ENCODE data around the gene CCNI2. TPM values are rescaled to one million over a fixed set of nuclear protein-coding genes. Genes with fewer than 3 reads are reported as not detected.

CCNI2 gene
- total and polyA plus RNA-seq, 9 of the 15 experiments (the other 6 are each of a cell fraction or from before 2014, with no cell fraction given), result 0.05 to 1.7 (median 0.81) TPM; not detected in 5

DNA sequence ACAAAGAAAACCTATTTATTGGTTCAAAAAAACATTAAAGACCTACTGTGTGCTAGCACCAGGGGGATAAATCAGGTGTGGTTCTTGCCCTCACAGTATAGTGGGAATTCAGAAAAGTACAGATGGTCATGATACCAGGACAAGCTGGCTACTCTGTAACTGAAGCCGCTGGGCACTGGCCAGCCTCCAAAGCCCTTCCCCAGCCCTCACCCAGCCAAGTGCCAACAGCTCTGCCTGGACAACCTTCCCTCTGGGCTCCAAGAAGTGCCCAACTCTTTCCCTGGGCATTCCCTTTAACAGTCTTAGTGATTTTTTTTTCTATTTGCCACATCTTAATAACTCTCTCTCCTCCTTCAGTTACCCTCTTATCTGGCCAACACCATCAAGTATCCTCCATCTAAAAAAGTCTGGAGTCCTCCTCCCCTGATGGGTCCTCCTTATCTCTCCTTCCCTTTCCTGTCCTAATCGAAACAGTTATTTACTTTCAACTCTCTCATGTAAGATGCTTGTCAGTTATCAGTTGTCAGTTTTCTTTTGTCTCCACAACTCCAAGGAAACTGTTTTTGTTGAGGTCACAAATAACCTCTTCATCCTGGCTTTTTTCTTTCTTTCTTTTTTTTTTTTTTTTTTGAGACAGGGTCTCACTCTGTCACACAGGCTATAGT is 43.1 kb downstream of the CCNI2 start (continued):
- TF ChIP-seq, protein P1, sequence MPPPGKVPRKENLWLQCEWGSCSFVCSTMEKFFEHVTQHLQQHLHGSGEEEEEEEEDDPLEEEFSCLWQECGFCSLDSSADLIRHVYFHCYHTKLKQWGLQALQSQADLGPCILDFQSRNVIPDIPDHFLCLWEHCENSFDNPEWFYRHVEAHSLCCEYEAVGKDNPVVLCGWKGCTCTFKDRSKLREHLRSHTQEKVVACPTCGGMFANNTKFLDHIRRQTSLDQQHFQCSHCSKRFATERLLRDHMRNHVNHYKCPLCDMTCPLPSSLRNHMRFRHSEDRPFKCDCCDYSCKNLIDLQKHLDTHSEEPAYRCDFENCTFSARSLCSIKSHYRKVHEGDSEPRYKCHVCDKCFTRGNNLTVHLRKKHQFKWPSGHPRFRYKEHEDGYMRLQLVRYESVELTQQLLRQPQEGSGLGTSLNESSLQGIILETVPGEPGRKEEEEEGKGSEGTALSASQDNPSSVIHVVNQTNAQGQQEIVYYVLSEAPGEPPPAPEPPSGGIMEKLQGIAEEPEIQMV (tag; conservative IDR thresholded peaks at IDR 0.05; ENCODE audit: low read depth), result no peak
- no peak for TF ChIP-seq KAT8 (IDR thresholded peaks at IDR 0.05; ENCODE audit: low read depth)
- TF ChIP-seq, protein P2, sequence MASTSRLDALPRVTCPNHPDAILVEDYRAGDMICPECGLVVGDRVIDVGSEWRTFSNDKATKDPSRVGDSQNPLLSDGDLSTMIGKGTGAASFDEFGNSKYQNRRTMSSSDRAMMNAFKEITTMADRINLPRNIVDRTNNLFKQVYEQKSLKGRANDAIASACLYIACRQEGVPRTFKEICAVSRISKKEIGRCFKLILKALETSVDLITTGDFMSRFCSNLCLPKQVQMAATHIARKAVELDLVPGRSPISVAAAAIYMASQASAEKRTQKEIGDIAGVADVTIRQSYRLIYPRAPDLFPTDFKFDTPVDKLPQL (IDR thresholded peaks at IDR 0.05; ENCODE audit: extremely low read depth, insufficient read length), result no peak
- no peak; the same call in none of the 2 replicates for TF ChIP-seq NCOR1 (IDR thresholded peaks at IDR 0.05)
- TF ChIP-seq, protein P3, sequence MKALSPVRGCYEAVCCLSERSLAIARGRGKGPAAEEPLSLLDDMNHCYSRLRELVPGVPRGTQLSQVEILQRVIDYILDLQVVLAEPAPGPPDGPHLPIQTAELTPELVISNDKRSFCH (CRISPR knock-in tag; IDR thresholded peaks at IDR 0.05), result no peak
- TF ChIP-seq, protein P3 (tag; IDR thresholded peaks at IDR 0.05), result no peak
- no peak for TF ChIP-seq ZNF75A (CRISPR knock-in tag; IDR thresholded peaks at IDR 0.05)
- TF ChIP-seq RBM17 (IDR thresholded peaks at IDR 0.05; ENCODE audit: borderline replicate concordance, low read depth, low read length), result no peak
- TF ChIP-seq, protein P4, sequence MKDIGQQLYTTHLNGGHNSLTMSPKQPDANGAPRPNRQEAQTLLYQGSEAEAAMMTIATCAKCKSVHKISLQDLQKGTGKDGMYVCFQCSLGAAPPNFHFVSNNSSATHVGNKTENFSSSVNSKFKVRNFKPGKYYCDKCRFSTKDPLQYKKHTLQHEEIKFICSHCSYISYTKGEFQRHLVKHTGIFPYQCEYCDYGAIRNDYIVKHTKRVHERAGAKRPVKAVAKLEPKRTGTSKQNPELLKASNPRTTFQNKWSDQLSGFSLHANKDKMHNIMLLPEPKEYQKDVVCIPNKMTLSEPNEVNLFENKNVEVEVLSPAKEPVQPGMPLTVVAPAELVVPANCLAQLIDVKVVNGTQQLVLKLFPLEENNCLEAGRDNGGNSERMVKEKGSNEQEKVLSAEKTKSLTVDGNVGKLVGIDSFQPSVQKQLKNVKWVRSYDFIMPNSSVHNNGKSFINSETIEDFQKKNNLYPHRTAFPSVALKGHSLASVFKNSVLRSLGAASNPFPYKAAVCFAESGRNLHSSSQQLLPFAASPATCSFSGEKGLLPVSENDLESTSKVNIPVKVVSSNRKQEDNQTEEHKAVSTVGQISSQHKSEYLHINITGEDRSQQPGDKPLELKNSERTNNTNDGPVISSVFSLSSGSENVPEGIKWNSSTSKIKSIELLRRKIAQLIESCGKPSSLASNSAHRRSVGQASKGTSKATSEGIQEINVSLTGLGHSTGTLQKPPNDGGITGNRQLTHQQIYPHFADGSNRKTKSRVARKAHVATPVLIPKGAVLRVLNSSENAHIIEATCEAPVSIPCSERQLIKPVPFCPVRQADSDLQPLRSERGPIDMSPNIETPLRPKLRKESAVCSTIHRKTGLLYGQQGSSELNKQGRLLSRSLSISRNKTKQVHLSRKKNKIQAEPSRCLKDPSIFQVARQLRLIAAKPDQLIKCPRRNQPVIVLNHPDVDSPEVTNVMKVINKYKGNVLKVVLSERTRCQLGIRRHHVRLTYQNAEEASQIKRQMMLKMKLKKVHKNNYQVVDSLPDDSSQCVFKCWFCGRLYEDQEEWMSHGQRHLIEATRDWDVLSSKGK (CRISPR knock-in tag; IDR thresholded peaks at IDR 0.05), result no peak
- no peak for TF ChIP-seq PHTF2 (CRISPR knock-in tag; IDR thresholded peaks at IDR 0.05)
- no peak for TF ChIP-seq HEY1 (CRISPR knock-in tag; IDR thresholded peaks at IDR 0.05; ENCODE audit: borderline replicate concordance)
- peak; percentile 74; the same call in 1 of the 2 replicates for TF ChIP-seq CTBP1 (IDR thresholded peaks at IDR 0.05; ENCODE audit: borderline replicate concordance)
- no peak for TF ChIP-seq EHMT2 (IDR thresholded peaks at IDR 0.05)
- TF ChIP-seq ZNF282 (CRISPR knock-in tag; IDR thresholded peaks at IDR 0.05), result no peak
- TF ChIP-seq ZC3H8 (IDR thresholded peaks at IDR 0.05), result no peak
- TF ChIP-seq CBX1 (IDR thresholded peaks at IDR 0.05; ENCODE audit: low read depth), result no peak
- no peak; the same call in 1 of the 2 replicates for TF ChIP-seq GABPA (tag; conservative IDR thresholded peaks at IDR 0.05; ENCODE audit: low read depth)
- TF ChIP-seq, protein P5, sequence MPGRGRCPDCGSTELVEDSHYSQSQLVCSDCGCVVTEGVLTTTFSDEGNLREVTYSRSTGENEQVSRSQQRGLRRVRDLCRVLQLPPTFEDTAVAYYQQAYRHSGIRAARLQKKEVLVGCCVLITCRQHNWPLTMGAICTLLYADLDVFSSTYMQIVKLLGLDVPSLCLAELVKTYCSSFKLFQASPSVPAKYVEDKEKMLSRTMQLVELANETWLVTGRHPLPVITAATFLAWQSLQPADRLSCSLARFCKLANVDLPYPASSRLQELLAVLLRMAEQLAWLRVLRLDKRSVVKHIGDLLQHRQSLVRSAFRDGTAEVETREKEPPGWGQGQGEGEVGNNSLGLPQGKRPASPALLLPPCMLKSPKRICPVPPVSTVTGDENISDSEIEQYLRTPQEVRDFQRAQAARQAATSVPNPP (IDR thresholded peaks at IDR 0.05; ENCODE audit: borderline replicate concordance, insufficient read depth, insufficient read length), result no peak
- TF ChIP-seq DDX20 (tag; IDR thresholded peaks at IDR 0.05; ENCODE audit: low read depth), result no peak

All from K562 (cell line).